ENCODE data around the gene NUDCD2. TPM values are rescaled to one million over a fixed set of nuclear protein-coding genes. Genes with fewer than 3 reads are reported as not detected.

The NUDCD2 gene
- total and polyA plus RNA-seq, 9 of the 15 experiments (the other 6 are each of a cell fraction or from before 2014, with no cell fraction given), result 14.6 to 76.9 (median 32.5) TPM

DNA sequence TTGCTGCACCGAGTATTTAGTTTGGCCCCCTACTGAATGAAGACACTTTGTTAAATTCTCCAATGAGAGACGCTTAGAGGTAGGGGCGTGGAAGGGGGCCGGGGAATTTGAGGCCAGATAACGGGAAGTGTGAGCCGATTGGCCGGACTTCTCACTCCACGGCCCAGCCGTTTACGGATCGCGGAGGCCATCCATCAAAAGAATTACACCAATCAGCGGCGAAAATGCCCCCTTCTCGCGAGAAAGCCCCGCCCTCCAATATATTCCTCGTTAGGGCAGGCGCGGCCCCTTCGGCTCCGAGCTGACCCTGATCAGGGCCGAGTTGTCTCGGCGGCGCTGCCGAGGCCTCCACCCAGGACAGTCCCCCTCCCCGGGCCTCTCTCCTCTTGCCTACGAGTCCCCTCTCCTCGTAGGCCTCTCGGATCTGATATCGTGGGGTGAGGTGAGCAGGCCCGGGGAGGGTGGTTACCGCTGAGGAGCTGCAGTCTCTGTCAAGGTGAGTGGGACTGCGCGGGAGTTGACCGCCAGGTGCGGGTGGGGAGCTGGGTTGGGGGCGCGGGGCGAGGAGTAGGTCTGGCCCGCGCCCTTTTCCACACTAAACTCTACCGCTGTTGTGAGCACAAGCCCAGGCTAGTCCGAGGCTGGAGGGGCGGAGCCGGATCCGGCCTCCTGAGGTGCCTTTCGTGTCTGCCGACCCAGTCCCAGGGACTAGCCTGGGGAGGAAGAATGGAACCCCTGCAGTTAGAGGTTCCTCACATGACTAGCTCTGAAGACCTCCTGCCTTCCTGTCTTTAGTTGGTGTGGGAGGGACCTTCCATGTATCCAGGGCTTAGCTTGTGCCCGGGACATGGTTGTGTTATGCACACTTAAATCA, 22.4 kb downstream of the NUDCD2 start, which contains the start of gene CCNG1 (continued):
- TF ChIP-seq, protein P1, sequence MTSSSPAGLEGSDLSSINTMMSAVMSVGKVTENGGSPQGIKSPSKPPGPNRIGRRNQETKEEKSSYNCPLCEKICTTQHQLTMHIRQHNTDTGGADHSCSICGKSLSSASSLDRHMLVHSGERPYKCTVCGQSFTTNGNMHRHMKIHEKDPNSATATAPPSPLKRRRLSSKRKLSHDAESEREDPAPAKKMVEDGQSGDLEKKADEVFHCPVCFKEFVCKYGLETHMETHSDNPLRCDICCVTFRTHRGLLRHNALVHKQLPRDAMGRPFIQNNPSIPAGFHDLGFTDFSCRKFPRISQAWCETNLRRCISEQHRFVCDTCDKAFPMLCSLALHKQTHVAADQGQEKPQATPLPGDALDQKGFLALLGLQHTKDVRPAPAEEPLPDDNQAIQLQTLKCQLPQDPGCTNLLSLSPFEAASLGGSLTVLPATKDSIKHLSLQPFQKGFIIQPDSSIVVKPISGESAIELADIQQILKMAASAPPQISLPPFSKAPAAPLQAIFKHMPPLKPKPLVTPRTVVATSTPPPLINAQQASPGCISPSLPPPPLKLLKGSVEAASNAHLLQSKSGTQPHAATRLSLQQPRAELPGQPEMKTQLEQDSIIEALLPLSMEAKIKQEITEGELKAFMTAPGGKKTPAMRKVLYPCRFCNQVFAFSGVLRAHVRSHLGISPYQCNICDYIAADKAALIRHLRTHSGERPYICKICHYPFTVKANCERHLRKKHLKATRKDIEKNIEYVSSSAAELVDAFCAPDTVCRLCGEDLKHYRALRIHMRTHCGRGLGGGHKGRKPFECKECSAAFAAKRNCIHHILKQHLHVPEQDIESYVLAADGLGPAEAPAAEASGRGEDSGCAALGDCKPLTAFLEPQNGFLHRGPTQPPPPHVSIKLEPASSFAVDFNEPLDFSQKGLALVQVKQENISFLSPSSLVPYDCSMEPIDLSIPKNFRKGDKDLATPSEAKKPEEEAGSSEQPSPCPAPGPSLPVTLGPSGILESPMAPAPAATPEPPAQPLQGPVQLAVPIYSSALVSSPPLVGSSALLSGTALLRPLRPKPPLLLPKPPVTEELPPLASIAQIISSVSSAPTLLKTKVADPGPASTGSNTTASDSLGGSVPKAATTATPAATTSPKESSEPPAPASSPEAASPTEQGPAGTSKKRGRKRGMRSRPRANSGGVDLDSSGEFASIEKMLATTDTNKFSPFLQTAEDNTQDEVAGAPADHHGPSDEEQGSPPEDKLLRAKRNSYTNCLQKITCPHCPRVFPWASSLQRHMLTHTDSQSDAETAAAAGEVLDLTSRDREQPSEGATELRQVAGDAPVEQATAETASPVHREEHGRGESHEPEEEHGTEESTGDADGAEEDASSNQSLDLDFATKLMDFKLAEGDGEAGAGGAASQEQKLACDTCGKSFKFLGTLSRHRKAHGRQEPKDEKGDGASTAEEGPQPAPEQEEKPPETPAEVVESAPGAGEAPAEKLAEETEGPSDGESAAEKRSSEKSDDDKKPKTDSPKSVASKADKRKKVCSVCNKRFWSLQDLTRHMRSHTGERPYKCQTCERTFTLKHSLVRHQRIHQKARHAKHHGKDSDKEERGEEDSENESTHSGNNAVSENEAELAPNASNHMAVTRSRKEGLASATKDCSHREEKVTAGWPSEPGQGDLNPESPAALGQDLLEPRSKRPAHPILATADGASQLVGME (CRISPR knock-in tag; IDR thresholded peaks at IDR 0.05), result no peak
- TF ChIP-seq SMARCC2 (IDR thresholded peaks at IDR 0.05; ENCODE audit: low read depth) (0 out of 2 replicates have a peak, but pooled peaks have one; percentile 16), POLR2B (IDR thresholded peaks at IDR 0.05; ENCODE audit: low read depth, partially characterized antibody) (peak; percentile 95), RBM17 (IDR thresholded peaks at IDR 0.05; ENCODE audit: borderline replicate concordance, low read depth, low read length) (no peak), NFATC3 (IDR thresholded peaks at IDR 0.05) (no peak), MBD2 (IDR thresholded peaks at IDR 0.05; ENCODE audit: borderline replicate concordance, low read depth) (peak; percentile 88; the same call in 1 of the 2 replicates), JUN (IDR thresholded peaks at IDR 0.05; ENCODE audit: borderline replicate concordance, low read depth, low read length) (peak; percentile 6; the same call in 1 of the 2 replicates), JUN (CRISPR knock-in tag; IDR thresholded peaks at IDR 0.05; ENCODE audit: borderline replicate concordance) (no peak), BCL6 (CRISPR knock-in tag; IDR thresholded peaks at IDR 0.05) (no peak), MTA3 (IDR thresholded peaks at IDR 0.05; ENCODE audit: borderline replicate concordance) (peak; percentile 97), ESRRA (IDR thresholded peaks at IDR 0.05; ENCODE audit: borderline replicate concordance, low read depth) (no peak), EGR1 (conservative IDR thresholded peaks at IDR 0.05) (no peak), TGIF2 (CRISPR knock-in tag; IDR thresholded peaks at IDR 0.05) (no peak), CC2D1A (IDR thresholded peaks at IDR 0.05) (peak; percentile 62; the same call in 1 of the 2 replicates)
- TF ChIP-seq, protein P2, sequence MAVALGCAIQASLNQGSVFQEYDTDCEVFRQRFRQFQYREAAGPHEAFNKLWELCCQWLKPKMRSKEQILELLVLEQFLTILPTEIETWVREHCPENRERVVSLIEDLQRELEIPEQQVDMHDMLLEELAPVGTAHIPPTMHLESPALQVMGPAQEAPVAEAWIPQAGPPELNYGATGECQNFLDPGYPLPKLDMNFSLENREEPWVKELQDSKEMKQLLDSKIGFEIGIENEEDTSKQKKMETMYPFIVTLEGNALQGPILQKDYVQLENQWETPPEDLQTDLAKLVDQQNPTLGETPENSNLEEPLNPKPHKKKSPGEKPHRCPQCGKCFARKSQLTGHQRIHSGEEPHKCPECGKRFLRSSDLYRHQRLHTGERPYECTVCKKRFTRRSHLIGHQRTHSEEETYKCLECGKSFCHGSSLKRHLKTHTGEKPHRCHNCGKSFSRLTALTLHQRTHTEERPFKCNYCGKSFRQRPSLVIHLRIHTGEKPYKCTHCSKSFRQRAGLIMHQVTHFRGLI (CRISPR knock-in tag; IDR thresholded peaks at IDR 0.05), result no peak
- TF ChIP-seq, protein P3, sequence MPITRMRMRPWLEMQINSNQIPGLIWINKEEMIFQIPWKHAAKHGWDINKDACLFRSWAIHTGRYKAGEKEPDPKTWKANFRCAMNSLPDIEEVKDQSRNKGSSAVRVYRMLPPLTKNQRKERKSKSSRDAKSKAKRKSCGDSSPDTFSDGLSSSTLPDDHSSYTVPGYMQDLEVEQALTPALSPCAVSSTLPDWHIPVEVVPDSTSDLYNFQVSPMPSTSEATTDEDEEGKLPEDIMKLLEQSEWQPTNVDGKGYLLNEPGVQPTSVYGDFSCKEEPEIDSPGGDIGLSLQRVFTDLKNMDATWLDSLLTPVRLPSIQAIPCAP (CRISPR knock-in tag; IDR thresholded peaks at IDR 0.05; ENCODE audit: borderline replicate concordance), result no peak
- TF ChIP-seq, protein P4, sequence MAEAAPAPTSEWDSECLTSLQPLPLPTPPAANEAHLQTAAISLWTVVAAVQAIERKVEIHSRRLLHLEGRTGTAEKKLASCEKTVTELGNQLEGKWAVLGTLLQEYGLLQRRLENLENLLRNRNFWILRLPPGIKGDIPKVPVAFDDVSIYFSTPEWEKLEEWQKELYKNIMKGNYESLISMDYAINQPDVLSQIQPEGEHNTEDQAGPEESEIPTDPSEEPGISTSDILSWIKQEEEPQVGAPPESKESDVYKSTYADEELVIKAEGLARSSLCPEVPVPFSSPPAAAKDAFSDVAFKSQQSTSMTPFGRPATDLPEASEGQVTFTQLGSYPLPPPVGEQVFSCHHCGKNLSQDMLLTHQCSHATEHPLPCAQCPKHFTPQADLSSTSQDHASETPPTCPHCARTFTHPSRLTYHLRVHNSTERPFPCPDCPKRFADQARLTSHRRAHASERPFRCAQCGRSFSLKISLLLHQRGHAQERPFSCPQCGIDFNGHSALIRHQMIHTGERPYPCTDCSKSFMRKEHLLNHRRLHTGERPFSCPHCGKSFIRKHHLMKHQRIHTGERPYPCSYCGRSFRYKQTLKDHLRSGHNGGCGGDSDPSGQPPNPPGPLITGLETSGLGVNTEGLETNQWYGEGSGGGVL (CRISPR knock-in tag; IDR thresholded peaks at IDR 0.05), result no peak

Data from K562 (cell line).